HepG2 (cell line): ENCODE results near the gene DNAAF8. TPM values are rescaled to one million over a fixed set of nuclear protein-coding genes. Genes with fewer than 3 reads are reported as not detected.
A peak's percentile ranks its signal among the peaks of the same experiment; 100 is the strongest.

ENCODE experiments used
- ATAC-seq: fragments of 200-7000 bp; cut with Tn5 transposase; 3 replicates; pipeline ENCODE4 v1.9.1; 2020; ENCODE audit warnings: mild to moderate bottlenecking, moderate library complexity
- BruUV-seq: library from RNA; stranded (reverse); fragments of 400-500 nt; replicated peaks from 2 replicates; lab custom pipeline; 2021; lab: Mats Ljungman, UMichigan
- CTCF ChIA-PET: fragments of 300-600 bp; formaldehyde crosslinking; extraction: SDS; loops from one replicate; lab custom pipeline; 2021; ENCODE audit warnings: low total read pairs, inconsistent platforms, low intra/inter-chr PET ratio; lab: Yijun Ruan, JAX
- POLR2A ChIA-PET: fragments of 350-600 bp; sonication (Branson Sonifier 250); formaldehyde crosslinking; loops from one replicate; lab custom pipeline; 2020; ENCODE audit warnings: antibody characterized with exemption, inconsistent platforms; lab: Yijun Ruan, JAX
- DNase-seq: peaks from one replicate; pipeline ENCODE4 v3.0.0-alpha.2; 2015; ENCODE audit warnings: low spot score
- FAIRE-seq: peaks from 3 replicates; lab custom pipeline; 2011; peaks lifted over from hg19 to GRCh38; lab: Jason Lieb, UNC
- H2AFZ ChIP-seq: one replicate; pipeline ENCODE4 v1.6.1; 2011; ENCODE audit warnings: low read length, inconsistent platforms
- H3K27ac ChIP-seq: fragments of 300-600 bp; 3 replicates; pipeline ENCODE4 v1.8.0; 2011; ENCODE audit warnings: mixed run types, mild to moderate bottlenecking, mixed read lengths, low read length, inconsistent platforms; ENCODE audit not compliant: insufficient read depth; ENCODE audit errors: extremely low read length
- H3K27me3 ChIP-seq, 2 experiments: fragments of 200-600 bp in 1 of 2; 2 replicates in 1 of 2; 3 replicates in 1 of 2; pipeline versions ENCODE4 v1.6.0 to v1.8.0; 2011; ENCODE audit warnings: low read length in 2 of 2, mild to moderate bottlenecking in 2 of 2, moderate library complexity in 2 of 2, inconsistent platforms in 1 of 2; ENCODE audit not compliant: insufficient read depth in 2 of 2, control insufficient read depth in 1 of 2
- H3K36me3 ChIP-seq, 2 experiments: fragments of 200-600 bp in 1 of 2; replicated peaks in 1 of 2; 2 replicates in 1 of 2; 3 replicates in 1 of 2; pipeline versions ENCODE4 v1.5.1 to v1.8.0; 2011; ENCODE audit warnings: low read length in 2 of 2, inconsistent platforms in 1 of 2; ENCODE audit not compliant: insufficient read depth in 2 of 2, control insufficient read depth in 1 of 2
- H3K4me1 ChIP-seq: 2 replicates; pipeline ENCODE4 v1.5.1; 2012; ENCODE audit warnings: low read length, inconsistent platforms; ENCODE audit not compliant: insufficient read depth
- H3K4me2 ChIP-seq: 2 replicates; pipeline ENCODE4 v1.6.0; 2011; ENCODE audit warnings: low read depth, low read length, inconsistent platforms
- H3K4me3 ChIP-seq, 3 experiments: fragments of 200-600 bp in 1 of 3; sonication (generic), shearing (Covaris generic) in 1 of 3; replicated peaks in 1 of 3; 2 replicates each; pipeline ENCODE4 v1.5.1; 2011 to 2016; ENCODE audit warnings: low read length in 3 of 3, inconsistent platforms in 2 of 3, low read depth in 2 of 3, mild to moderate bottlenecking in 2 of 3, control low read depth in 1 of 3, mixed read lengths in 1 of 3; ENCODE audit not compliant: insufficient read depth in 1 of 3
- H3K79me2 ChIP-seq: one replicate; pipeline ENCODE4 v1.6.1; 2011; ENCODE audit warnings: low read length, inconsistent platforms; ENCODE audit not compliant: insufficient read depth
- H3K9ac ChIP-seq: 2 replicates; pipeline ENCODE4 v1.6.0; 2011; ENCODE audit warnings: mild to moderate bottlenecking, low read depth, low read length, inconsistent platforms; ENCODE audit not compliant: insufficient read depth
- H3K9me3 ChIP-seq: 2 replicates; pipeline ENCODE4 v1.5.1; 2012; ENCODE audit warnings: mild to moderate bottlenecking, low read length
- H4K20me1 ChIP-seq: 2 replicates; pipeline ENCODE4 v1.6.0; 2011; ENCODE audit warnings: inconsistent platforms, mild to moderate bottlenecking, low read length, moderate library complexity; ENCODE audit not compliant: insufficient read depth
- AKAP8 ChIP-seq: sonication (generic); formaldehyde crosslinking; IDR thresholded peaks from 2 replicates; pipeline ENCODE4 v1.5.1; 2020; ENCODE audit warnings: mild to moderate bottlenecking, missing genetic modification reagents
- ETV6 ChIP-seq: sonication (generic); formaldehyde crosslinking; conservative IDR thresholded peaks from 2 replicates; pipeline ENCODE4 v1.4.0; 2020; ENCODE audit warnings: missing genetic modification reagents
- FOXJ3 ChIP-seq: sonication (generic); formaldehyde crosslinking; IDR thresholded peaks from 2 replicates; pipeline ENCODE4 v1.4.0; 2020; ENCODE audit warnings: missing genetic modification reagents, mild to moderate bottlenecking, borderline replicate concordance
- JARID2 ChIP-seq: sonication (generic); formaldehyde crosslinking; IDR thresholded peaks from 2 replicates; pipeline ENCODE4 v1.8.1; 2023; ENCODE audit warnings: missing genetic modification reagents, inconsistent platforms; ENCODE audit not compliant: insufficient replicate concordance
- JUN ChIP-seq: sonication (generic); formaldehyde crosslinking; IDR thresholded peaks from 2 replicates; pipeline ENCODE4 v1.4.0; 2020; ENCODE audit warnings: mild to moderate bottlenecking, missing genetic modification reagents
- KMT2A ChIP-seq: sonication (generic); formaldehyde crosslinking; IDR thresholded peaks from 2 replicates; pipeline ENCODE4 v1.4.0; 2020; ENCODE audit warnings: missing genetic modification reagents
- MYNN ChIP-seq: sonication (generic); formaldehyde crosslinking; IDR thresholded peaks from 2 replicates; pipeline ENCODE4 v1.4.0; 2020; ENCODE audit warnings: mild to moderate bottlenecking, low read depth, missing genetic modification reagents
- NFIC ChIP-seq: IDR thresholded peaks from 2 replicates; pipeline ENCODE4 v1.6.1; 2012; ENCODE audit warnings: mild to moderate bottlenecking, low read length, inconsistent platforms
- NFKBIZ ChIP-seq: IDR thresholded peaks from 2 replicates; pipeline ENCODE4 v1.6.1; 2018; ENCODE audit warnings: missing genetic modification reagents, missing compliant biosample characterization
- POLR2A ChIP-seq, 2 experiments: IDR thresholded peaks; 2 replicates each; pipeline ENCODE4 v1.6.1; 2011; ENCODE audit warnings: low read depth in 2 of 2, low read length in 2 of 2, mild to moderate bottlenecking in 1 of 2, moderate library complexity in 1 of 2; ENCODE audit not compliant: insufficient read depth in 1 of 2
- ZFP82 ChIP-seq: sonication (generic); formaldehyde crosslinking; IDR thresholded peaks from 2 replicates; pipeline ENCODE4 v1.5.1; 2020; ENCODE audit warnings: mild to moderate bottlenecking, missing genetic modification reagents, borderline replicate concordance
- ZNF30 ChIP-seq: sonication (generic); formaldehyde crosslinking; IDR thresholded peaks from 2 replicates; pipeline ENCODE4 v1.5.0; 2020; ENCODE audit warnings: mild to moderate bottlenecking, missing genetic modification reagents
- ZNF468 ChIP-seq: sonication (generic); formaldehyde crosslinking; IDR thresholded peaks from 2 replicates; pipeline ENCODE4 v1.8.0; 2022; ENCODE audit warnings: mild to moderate bottlenecking, moderate library complexity, missing genetic modification reagents
- WGBS: methylation state at CpG from one replicate; pipeline ENCODE4 v1.1.6; 2017; ENCODE audit warnings: low lambda C conversion rate; 5-methylcytosine and 5-hydroxymethylcytosine counted together
- in situ Hi-C: cut with HindIII; loops from 2 replicates; pipeline ENCODE4 v1.10.0; 2017; ENCODE audit warnings: low pct_unique_long_range_greater_than_20kb; ENCODE audit not compliant: extremely low pct_ligation_motif_present
- intact Hi-C: fragments of 100-400 bp; cut with micrococcal nuclease; formaldehyde crosslinking; loops from one replicate; pipeline ENCODE4 v1.10.0; 2022; ENCODE audit not compliant: unreplicated experiment
- polyA plus RNA-seq, 8 experiments: library from polyadenylated mRNA; depleted of rRNA in 3 of 8; stranded (reverse) in 7 of 8; unstranded in 1 of 8; fragments of >200 nt; fragmentation: Illumina TruSeq in 4 of 8; extraction: Trizol in 4 of 8; gene quantifications; 2 replicates each; pipeline versions ENCODE4 v1.2.1 to v1.2.3, GENCODE V29; 2011 to 2016; ENCODE audit warnings: low read depth in 4 of 8, missing spikeins in 1 of 8, mixed read lengths in 1 of 8; ENCODE audit not compliant: insufficient read depth in 1 of 8
- total RNA-seq, 5 experiments: library from RNA; depleted of rRNA; stranded (reverse); fragments of >200 nt; fragmentation: Illumina TruSeq; extraction: Trizol; gene quantifications; 2 replicates each; pipeline ENCODE4 v1.2.3, GENCODE V29; 2016; ENCODE audit warnings: low read depth in 1 of 5
- TF ChIP-seq, protein P1 (sequence below): sonication (generic); formaldehyde crosslinking; IDR thresholded peaks from 2 replicates; pipeline ENCODE4 v1.4.0; 2020; ENCODE audit warnings: mild to moderate bottlenecking, missing genetic modification reagents
- TF ChIP-seq, protein P2 (sequence below): sonication (generic); formaldehyde crosslinking; IDR thresholded peaks from 2 replicates; pipeline ENCODE4 v1.5.0; 2020; ENCODE audit warnings: mild to moderate bottlenecking, missing genetic modification reagents, borderline replicate concordance

Gene DNAAF8
- total and polyA plus RNA-seq, 2 of the 13 experiments (the other 11 are each of a cell fraction or from before 2014, with no cell fraction given) = 0.44 TPM; not detected in 1

DNA sequence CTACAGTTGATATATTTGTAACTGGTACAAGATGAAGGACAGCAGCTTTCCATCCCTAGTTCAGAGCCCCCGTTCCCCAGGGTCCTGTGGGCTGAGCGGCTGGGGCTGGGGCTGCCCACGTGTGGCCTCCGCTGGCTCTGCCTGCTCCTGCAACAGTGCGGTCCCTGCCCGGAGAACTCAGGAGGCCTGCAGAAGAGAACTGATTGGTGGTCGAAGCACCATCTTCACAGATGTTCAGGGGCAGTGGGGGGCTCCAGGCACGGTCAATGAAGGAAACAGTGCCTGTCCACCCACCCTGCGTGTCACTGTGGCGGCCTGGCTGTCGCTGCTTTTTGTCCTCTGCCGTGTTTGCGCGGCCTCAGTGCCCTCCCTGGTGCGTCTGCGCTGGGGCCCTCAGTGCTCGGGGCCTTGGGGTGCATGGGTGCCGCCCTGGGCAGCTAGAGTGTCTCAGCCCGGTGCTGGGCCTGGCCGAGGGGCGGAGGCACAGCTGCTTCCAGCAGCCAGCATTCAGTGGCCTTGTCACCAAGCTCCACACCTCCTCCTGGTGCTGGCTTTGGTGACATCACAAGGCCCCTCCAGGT lies 45.2 kb upstream of the DNAAF8 start:
- ATAC-seq (no peak), DNase-seq (no peak), FAIRE-seq (no peak)
- intact Hi-C loops (no loop called here), in situ Hi-C loops (no loop called here)
- ChIA-PET POLR2A (no interaction called here), CTCF (no interaction called here)
- no peak overlapping the region for H2AFZ ChIP-seq
- no TSS peak for BruUV-seq
- H3K79me2 ChIP-seq = no peaks in the 10 kb centered on the region
- no peaks in the 10 kb centered on the region for H4K20me1 ChIP-seq
- H3K9ac ChIP-seq = no peak overlapping the region
- no peak overlapping the region for H3K4me3 ChIP-seq
- no peaks in the 10 kb centered on the region for H3K27me3 ChIP-seq
- peaks cover 16 to 25% of the 10 kb centered on the region in 2 experiments; a peak in 4 of 5 replicates for H3K36me3 ChIP-seq
- no peaks in the 10 kb centered on the region for H3K9me3 ChIP-seq
- no peak overlapping the region for H3K27ac ChIP-seq
- H3K4me1 ChIP-seq = peaks cover 14% of the 10 kb centered on the region
- H3K4me2 ChIP-seq = no peak overlapping the region
- WGBS = 97% methylated on average over 13 of the region's 21 CpGs
- no peak for TF ChIP-seq ZNF468 (CRISPR knock-in tag)
- TF ChIP-seq ETV6 (CRISPR knock-in tag) = no peak
- TF ChIP-seq AKAP8 (CRISPR knock-in tag) = no peak
- TF ChIP-seq ZFP82 = no peak
- no peak for TF ChIP-seq MYNN (CRISPR knock-in tag)
- no peak for TF ChIP-seq ZNF30 (CRISPR knock-in tag)
- no peak for TF ChIP-seq JARID2 (CRISPR knock-in tag)
- no peak for TF ChIP-seq JUN (CRISPR knock-in tag)
- TF ChIP-seq, protein P1, sequence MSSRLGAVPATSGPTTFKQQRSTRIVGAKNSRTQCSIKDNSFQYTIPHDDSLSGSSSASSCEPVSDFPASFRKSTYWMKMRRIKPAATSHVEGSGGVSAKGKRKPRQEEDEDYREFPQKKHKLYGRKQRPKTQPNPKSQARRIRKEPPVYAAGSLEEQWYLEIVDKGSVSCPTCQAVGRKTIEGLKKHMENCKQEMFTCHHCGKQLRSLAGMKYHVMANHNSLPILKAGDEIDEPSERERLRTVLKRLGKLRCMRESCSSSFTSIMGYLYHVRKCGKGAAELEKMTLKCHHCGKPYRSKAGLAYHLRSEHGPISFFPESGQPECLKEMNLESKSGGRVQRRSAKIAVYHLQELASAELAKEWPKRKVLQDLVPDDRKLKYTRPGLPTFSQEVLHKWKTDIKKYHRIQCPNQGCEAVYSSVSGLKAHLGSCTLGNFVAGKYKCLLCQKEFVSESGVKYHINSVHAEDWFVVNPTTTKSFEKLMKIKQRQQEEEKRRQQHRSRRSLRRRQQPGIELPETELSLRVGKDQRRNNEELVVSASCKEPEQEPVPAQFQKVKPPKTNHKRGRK (CRISPR knock-in tag) = no peak
- TF ChIP-seq POLR2A (IDR thresholded peaks at IDR 0.05; ENCODE audit: insufficient read depth in 1 of 2, low read depth in 2 of 2, low read length in 2 of 2) = 0 out of 4 replicates have a peak, but pooled peaks of 1 of the 2 experiments have one; percentile 1
- no peak for TF ChIP-seq FOXJ3
- TF ChIP-seq, protein P2, sequence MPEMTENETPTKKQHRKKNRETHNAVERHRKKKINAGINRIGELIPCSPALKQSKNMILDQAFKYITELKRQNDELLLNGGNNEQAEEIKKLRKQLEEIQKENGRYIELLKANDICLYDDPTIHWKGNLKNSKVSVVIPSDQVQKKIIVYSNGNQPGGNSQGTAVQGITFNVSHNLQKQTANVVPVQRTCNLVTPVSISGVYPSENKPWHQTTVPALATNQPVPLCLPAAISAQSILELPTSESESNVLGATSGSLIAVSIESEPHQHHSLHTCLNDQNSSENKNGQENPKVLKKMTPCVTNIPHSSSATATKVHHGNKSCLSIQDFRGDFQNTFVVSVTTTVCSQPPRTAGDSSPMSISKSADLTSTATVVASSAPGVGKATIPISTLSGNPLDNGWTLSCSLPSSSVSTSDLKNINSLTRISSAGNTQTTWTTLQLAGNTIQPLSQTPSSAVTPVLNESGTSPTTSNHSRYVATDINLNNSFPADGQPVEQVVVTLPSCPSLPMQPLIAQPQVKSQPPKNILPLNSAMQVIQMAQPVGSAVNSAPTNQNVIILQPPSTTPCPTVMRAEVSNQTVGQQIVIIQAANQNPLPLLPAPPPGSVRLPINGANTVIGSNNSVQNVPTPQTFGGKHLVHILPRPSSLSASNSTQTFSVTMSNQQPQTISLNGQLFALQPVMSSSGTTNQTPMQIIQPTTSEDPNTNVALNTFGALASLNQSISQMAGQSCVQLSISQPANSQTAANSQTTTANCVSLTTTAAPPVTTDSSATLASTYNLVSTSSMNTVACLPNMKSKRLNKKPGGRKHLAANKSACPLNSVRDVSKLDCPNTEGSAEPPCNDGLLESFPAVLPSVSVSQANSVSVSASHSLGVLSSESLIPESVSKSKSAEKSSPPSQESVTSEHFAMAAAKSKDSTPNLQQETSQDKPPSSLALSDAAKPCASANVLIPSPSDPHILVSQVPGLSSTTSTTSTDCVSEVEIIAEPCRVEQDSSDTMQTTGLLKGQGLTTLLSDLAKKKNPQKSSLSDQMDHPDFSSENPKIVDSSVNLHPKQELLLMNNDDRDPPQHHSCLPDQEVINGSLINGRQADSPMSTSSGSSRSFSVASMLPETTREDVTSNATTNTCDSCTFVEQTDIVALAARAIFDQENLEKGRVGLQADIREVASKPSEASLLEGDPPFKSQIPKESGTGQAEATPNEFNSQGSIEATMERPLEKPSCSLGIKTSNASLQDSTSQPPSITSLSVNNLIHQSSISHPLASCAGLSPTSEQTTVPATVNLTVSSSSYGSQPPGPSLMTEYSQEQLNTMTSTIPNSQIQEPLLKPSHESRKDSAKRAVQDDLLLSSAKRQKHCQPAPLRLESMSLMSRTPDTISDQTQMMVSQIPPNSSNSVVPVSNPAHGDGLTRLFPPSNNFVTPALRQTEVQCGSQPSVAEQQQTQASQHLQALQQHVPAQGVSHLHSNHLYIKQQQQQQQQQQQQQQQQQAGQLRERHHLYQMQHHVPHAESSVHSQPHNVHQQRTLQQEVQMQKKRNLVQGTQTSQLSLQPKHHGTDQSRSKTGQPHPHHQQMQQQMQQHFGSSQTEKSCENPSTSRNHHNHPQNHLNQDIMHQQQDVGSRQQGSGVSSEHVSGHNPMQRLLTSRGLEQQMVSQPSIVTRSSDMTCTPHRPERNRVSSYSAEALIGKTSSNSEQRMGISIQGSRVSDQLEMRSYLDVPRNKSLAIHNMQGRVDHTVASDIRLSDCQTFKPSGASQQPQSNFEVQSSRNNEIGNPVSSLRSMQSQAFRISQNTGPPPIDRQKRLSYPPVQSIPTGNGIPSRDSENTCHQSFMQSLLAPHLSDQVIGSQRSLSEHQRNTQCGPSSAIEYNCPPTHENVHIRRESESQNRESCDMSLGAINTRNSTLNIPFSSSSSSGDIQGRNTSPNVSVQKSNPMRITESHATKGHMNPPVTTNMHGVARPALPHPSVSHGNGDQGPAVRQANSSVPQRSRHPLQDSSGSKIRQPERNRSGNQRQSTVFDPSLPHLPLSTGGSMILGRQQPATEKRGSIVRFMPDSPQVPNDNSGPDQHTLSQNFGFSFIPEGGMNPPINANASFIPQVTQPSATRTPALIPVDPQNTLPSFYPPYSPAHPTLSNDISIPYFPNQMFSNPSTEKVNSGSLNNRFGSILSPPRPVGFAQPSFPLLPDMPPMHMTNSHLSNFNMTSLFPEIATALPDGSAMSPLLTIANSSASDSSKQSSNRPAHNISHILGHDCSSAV (CRISPR knock-in tag) = no peak
- TF ChIP-seq KMT2A = no peak
- no peak for TF ChIP-seq NFKBIZ (CRISPR knock-in tag)
- no peak for TF ChIP-seq NFIC
